Measurements from ENCODE around the gene ATP8A2. TPM values are rescaled to one million over a fixed set of nuclear protein-coding genes. Genes with fewer than 3 reads are reported as not detected.

The ATP8A2 gene
- total RNA-seq, 1 donor from 2014 or later, result 1.7 TPM

DNA sequence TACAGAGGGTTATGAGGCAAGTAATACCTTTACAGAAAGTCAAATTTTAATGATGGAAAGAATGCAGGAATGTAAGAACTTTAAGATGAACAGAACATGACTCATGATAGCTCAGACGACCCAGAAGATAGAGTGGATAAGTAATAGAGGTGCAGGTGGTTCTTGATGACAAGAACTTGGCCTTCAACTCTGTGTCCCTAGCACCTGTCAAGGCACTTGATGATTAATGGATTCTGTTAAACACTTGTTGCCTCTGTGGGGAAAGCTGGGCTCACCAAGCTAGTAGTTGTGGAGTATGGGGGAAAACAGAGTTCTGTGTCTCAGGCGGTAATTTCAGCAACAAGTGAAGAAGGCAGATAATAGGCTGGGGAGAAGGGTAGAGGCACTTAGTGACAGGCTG lies 306.2 kb downstream of the ATP8A2 start:
- no peak for ATAC-seq
- no peaks in the 10 kb centered on the region for H3K36me3 ChIP-seq
- H3K9me3 ChIP-seq, result no peaks in the 10 kb centered on the region
- no peaks in the 10 kb centered on the region for H3K4me1 ChIP-seq
- DNase-seq, result no peak
- intact Hi-C loops (cut with DNase I), result no loop called here
- no peak overlapping the region for H3K27ac ChIP-seq
- no peaks in the 10 kb centered on the region for H3K27me3 ChIP-seq (ENCODE audit: low read depth)
- no peak overlapping the region for H3K4me3 ChIP-seq
- TF ChIP-seq, protein P1, sequence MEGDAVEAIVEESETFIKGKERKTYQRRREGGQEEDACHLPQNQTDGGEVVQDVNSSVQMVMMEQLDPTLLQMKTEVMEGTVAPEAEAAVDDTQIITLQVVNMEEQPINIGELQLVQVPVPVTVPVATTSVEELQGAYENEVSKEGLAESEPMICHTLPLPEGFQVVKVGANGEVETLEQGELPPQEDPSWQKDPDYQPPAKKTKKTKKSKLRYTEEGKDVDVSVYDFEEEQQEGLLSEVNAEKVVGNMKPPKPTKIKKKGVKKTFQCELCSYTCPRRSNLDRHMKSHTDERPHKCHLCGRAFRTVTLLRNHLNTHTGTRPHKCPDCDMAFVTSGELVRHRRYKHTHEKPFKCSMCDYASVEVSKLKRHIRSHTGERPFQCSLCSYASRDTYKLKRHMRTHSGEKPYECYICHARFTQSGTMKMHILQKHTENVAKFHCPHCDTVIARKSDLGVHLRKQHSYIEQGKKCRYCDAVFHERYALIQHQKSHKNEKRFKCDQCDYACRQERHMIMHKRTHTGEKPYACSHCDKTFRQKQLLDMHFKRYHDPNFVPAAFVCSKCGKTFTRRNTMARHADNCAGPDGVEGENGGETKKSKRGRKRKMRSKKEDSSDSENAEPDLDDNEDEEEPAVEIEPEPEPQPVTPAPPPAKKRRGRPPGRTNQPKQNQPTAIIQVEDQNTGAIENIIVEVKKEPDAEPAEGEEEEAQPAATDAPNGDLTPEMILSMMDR (IDR thresholded peaks at IDR 0.05), result no peak

DNA sequence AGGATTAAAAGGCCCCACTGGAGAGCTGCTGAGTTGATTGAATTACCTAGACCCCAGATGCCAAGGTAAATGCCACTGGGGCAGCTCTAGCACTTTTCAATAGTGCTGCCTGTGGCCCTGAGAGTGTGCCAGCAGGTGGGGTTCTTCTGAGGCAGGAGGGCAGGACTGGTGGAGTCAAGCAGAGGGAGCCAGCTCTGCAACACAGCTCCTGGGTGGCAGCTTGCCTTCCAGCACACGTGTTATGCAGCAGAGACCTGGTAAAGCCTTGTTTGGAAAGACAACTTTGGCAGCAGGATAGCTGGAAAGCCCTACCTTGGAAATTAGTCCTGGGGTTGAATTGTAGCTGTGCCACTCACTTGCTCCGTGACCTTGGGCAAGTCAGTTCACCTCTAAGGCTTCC lies 306.6 kb downstream of the ATP8A2 start:
- DNase-seq (no peak), ATAC-seq (no peak)
- H3K27me3 ChIP-seq (ENCODE audit: low read depth), result no peaks in the 10 kb centered on the region
- H3K4me1 ChIP-seq, result no peaks in the 10 kb centered on the region
- no peak overlapping the region for H3K4me3 ChIP-seq
- TF ChIP-seq, protein P1 (IDR thresholded peaks at IDR 0.05), result no peak
- intact Hi-C loops (cut with DNase I), result no loop called here
- no peaks in the 10 kb centered on the region for H3K36me3 ChIP-seq
- no peaks in the 10 kb centered on the region for H3K9me3 ChIP-seq
- H3K27ac ChIP-seq, result no peak overlapping the region

DNA sequence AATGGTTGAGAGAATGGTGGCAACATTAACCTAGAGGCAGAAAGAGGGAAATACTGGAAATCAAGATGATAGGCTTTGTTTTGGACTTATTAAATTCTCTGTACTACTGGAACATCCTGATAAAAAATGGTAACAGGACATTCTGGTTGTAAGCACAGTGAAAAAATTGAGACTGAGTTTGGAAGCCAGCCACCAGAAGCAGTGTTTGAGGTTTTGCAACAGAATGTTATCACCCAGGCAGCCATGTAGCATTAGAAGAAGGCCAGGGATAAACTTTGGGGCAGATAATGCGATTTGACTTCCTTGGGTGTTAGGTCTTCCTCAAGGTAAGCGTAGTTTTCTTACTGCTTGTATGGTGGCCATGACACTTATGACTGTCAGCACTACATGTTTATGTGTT lies 307.4 kb downstream of the ATP8A2 start:
- H3K4me1 ChIP-seq, result no peaks in the 10 kb centered on the region
- no peak overlapping the region for H3K4me3 ChIP-seq
- no peaks in the 10 kb centered on the region for H3K36me3 ChIP-seq
- intact Hi-C loops (cut with DNase I), result no loop called here
- DNase-seq, result no peak
- no peak for ATAC-seq
- H3K27me3 ChIP-seq (ENCODE audit: low read depth), result no peaks in the 10 kb centered on the region
- no peaks in the 10 kb centered on the region for H3K9me3 ChIP-seq
- H3K27ac ChIP-seq, result no peak overlapping the region
- TF ChIP-seq, protein P1 (IDR thresholded peaks at IDR 0.05), result no peak

DNA sequence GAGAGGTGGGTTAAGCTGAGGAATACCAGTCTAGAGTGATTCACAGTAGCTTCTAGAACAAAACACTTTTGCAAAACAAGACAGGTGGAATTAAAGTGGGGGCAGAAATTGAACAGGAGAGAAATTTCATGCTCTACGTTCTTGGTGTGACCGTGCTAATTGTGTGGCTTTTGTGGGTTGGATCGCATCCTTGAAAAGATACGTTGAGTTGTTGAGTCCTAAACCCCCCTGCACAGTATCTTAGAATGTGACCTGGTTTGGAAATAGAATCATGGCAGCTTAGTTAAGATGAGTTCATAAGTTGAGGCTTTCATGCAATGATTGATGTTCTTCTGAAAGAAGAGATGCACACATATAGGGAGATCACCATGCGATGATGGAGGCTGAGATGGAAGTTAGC lies 308.2 kb downstream of the ATP8A2 start:
- H3K4me3 ChIP-seq, result no peak overlapping the region
- H3K4me1 ChIP-seq, result no peaks in the 10 kb centered on the region
- no peaks in the 10 kb centered on the region for H3K36me3 ChIP-seq
- DNase-seq (no peak), ATAC-seq (no peak)
- no peaks in the 10 kb centered on the region for H3K27me3 ChIP-seq (ENCODE audit: low read depth)
- TF ChIP-seq, protein P1 (IDR thresholded peaks at IDR 0.05), result no peak
- intact Hi-C loops (cut with DNase I), result no loop called here
- H3K9me3 ChIP-seq, result no peaks in the 10 kb centered on the region
- no peak overlapping the region for H3K27ac ChIP-seq

DNA sequence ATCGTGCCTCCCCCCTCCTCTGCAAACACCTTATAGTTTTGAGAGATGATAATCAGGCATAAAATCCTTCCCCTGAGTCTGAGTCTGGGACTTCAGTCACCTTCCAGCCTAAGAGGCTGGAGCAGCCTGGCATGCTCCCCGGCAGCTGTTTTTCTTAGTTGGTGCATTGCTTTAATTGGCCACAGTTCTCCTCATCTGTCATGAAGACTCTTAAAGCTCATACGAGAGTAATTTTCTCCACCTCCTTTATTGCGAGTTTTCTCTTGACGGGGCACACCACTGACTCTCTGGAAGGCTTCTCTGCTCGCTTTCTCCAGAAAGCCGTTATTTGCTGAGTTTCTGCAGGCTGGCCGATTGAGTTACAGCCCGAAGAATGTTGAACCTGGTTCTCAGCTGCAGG lies 310.5 kb downstream of the ATP8A2 start:
- DNase-seq (no peak), ATAC-seq (no peak)
- H3K9me3 ChIP-seq, result no peaks in the 10 kb centered on the region
- no peaks in the 10 kb centered on the region for H3K4me1 ChIP-seq
- H3K4me3 ChIP-seq, result no peak overlapping the region
- H3K27ac ChIP-seq, result no peak overlapping the region
- TF ChIP-seq, protein P1 (IDR thresholded peaks at IDR 0.05), result no peak
- no peaks in the 10 kb centered on the region for H3K36me3 ChIP-seq
- intact Hi-C loops (cut with DNase I), result no loop called here
- H3K27me3 ChIP-seq (ENCODE audit: low read depth), result no peaks in the 10 kb centered on the region

DNA sequence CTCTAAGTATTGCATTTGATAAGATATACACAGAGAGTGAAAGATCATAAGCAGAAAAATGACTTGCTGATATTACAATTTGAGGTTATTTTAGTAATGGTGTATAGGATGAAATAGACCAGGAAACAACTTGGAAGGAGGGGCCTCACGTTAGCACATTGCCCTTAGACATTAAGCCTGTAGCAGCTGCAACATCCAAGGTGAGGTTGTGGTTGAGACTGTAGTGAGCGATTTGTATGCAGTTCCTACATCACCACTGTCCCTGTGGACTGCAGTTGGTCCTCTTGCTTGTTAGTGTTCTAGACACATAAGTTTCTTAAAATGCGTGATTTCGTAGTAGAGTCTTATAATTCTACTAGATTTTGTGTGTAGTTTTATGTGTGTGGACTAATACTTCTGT lies 311.3 kb downstream of the ATP8A2 start:
- TF ChIP-seq, protein P1 (IDR thresholded peaks at IDR 0.05), result no peak
- DNase-seq, result no peak
- intact Hi-C loops (cut with DNase I), result no loop called here
- no peak overlapping the region for H3K27ac ChIP-seq
- no peaks in the 10 kb centered on the region for H3K36me3 ChIP-seq
- no peaks in the 10 kb centered on the region for H3K27me3 ChIP-seq (ENCODE audit: low read depth)
- H3K9me3 ChIP-seq, result no peaks in the 10 kb centered on the region
- no peak for ATAC-seq
- no peaks in the 10 kb centered on the region for H3K4me1 ChIP-seq
- no peak overlapping the region for H3K4me3 ChIP-seq

Data from lower lobe of right lung (tissue), 2 donors.